Chondrocyte (in vitro differentiated cells): Measurements from ENCODE around the gene ERFE. TPM values are rescaled to one million over a fixed set of nuclear protein-coding genes. Genes with fewer than 3 reads are reported as not detected.
A peak's percentile ranks its signal among the peaks of the same experiment; 100 is the strongest.

Experiments used
- DNase-seq: peaks from one replicate; pipeline ENCODE4 v3.0.0; 2021; ENCODE audit warnings: mixed read lengths, low spot score
- H3K27ac Mint-ChIP-seq: one replicate; pipeline ENCODE4 v1.8.0; 2021; ENCODE audit warnings: mild to moderate bottlenecking, moderate library complexity, mixed read lengths; ENCODE audit not compliant: unreplicated experiment
- H3K27me3 Mint-ChIP-seq: 2 replicates; pipeline ENCODE4 v1.8.0; 2021; ENCODE audit warnings: low read depth, mixed read lengths
- H3K36me3 Mint-ChIP-seq: 2 replicates; pipeline ENCODE4 v1.8.0; 2021; ENCODE audit warnings: low read depth, mixed read lengths
- H3K4me1 Mint-ChIP-seq: 2 replicates; pipeline ENCODE4 v1.8.0; 2021; ENCODE audit warnings: low read depth, mild to moderate bottlenecking, mixed read lengths
- H3K4me3 Mint-ChIP-seq: one replicate; pipeline ENCODE4 v1.8.0; 2021; ENCODE audit warnings: mild to moderate bottlenecking, moderate library complexity, mixed read lengths; ENCODE audit not compliant: unreplicated experiment
- H3K9me3 Mint-ChIP-seq: 2 replicates; pipeline ENCODE4 v1.8.0; 2021; ENCODE audit warnings: low read depth, mixed read lengths
- CTCF ChIP-seq: fragments of 200-600 bp; sonication (generic); IDR thresholded peaks from 2 replicates; pipeline ENCODE4 v1.5.0; 2021; ENCODE audit warnings: antibody characterized with exemption, mild to moderate bottlenecking, moderate library complexity
- total RNA-seq: library from RNA; stranded (reverse); gene quantifications from 3 replicates; pipeline ENCODE4 v1.2.1, GENCODE V29; 2021

Gene ERFE
- total RNA-seq, 1 donor from 2014 or later, result 10.3 TPM

DNA sequence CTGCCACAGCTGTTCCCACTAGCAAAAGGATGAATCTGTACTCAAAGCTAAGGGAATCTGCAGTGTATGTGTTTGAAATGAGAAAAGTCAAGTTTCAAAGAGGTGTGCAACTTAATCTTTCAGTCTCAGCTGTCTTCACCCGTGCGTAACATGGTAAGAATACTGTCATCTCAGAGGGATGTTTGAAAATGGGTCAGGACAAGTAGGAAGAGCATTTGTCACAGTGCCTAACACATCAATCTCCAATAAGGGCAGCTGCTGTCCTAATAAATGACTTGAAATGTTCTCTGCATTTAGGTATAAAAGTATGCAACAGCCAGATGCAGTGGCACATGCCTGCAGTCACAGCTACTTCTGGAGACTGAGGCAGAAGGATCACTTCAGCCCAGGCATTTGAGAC is 31.7 kb downstream of the ERFE start:
- peaks cover 40% of the 10 kb centered on the region for H3K36me3 Mint-ChIP-seq
- no peak overlapping the region for H3K27ac Mint-ChIP-seq
- H3K4me3 Mint-ChIP-seq, result no peak overlapping the region
- no peaks in the 10 kb centered on the region for H3K4me1 Mint-ChIP-seq
- no peaks in the 10 kb centered on the region for H3K9me3 Mint-ChIP-seq
- H3K27me3 Mint-ChIP-seq, result no peaks in the 10 kb centered on the region
- DNase-seq, result no peak
- TF ChIP-seq CTCF, result no peak

- Mint-ChIP-seq H3K27ac (peak overlapping the region; percentile 91), H3K9me3 (no peaks in the 10 kb centered on the region), H3K4me3 (peak overlapping the region; percentile 90), H3K4me1 (peaks cover 48% of the 10 kb centered on the region), H3K27me3 (no peaks in the 10 kb centered on the region), H3K36me3 (no peaks in the 10 kb centered on the region)
- no peak for TF ChIP-seq CTCF
- DNase-seq, result no peak
These were observed 43.7 kb downstream of the ERFE start for GRCh38 chr2:238202326-238203093.

GRCh38 chr2:238203094-238203972 is 44.6 kb downstream of the ERFE start, which contains the start of gene ILKAP:
Gene ILKAP (minus strand): TSS chr2:238203695. CDS start chr2:238203553, 142 bp downstream.
- Mint-ChIP-seq H3K27ac (peak within 1 kb of the TSS; percentile 91), H3K4me3 (peak within 1 kb of the TSS; percentile 90), H3K36me3 (no peaks in the 10 kb centered on the region), H3K9me3 (no peaks in the 10 kb centered on the region), H3K4me1 (peaks cover 44% of the 10 kb centered on the region), H3K27me3 (no peaks in the 10 kb centered on the region)
- peak; percentile 95 for DNase-seq
- peak; percentile 29 for TF ChIP-seq CTCF

DNA sequence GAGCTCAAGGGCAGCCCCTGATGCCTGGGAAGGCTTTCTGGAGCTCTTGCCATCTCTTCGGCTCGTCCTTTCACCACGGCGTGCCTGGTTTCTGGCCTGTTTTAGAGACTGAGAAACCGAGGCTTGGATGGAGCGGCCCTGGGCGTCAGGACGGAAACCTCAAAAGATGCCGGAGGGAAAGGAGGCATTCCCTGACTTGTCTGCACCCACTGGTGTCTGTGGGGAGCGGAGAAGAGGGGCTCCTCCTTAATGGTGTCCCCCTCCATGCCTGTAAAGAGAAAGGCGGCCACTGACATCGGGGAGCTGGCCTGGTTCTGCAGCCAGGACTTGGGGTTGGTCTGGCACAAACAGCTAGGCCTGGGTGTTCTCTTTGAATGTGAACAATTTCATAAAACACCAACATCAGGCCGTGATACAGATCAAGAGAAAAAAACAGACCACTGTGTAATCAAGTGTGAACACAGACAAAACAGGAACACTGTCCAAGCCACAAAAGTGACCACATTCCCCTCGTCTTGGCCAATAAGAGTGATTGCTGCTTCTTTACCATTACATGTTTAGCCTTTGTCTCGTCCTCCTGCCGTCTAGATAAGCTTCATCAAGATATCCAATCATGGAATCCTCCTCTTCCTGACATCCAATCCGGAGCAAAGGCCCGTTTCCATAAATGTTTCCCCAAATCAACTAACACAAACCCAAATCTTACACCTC is 45.4 kb downstream of the ERFE start:
- peaks cover 40% of the 10 kb centered on the region for H3K4me1 Mint-ChIP-seq
- H3K27ac Mint-ChIP-seq, result peak overlapping the region; percentile 90
- no peaks in the 10 kb centered on the region for H3K9me3 Mint-ChIP-seq
- no peaks in the 10 kb centered on the region for H3K36me3 Mint-ChIP-seq
- peak overlapping the region; percentile 73 for H3K4me3 Mint-ChIP-seq
- TF ChIP-seq CTCF, result no peak
- H3K27me3 Mint-ChIP-seq, result no peaks in the 10 kb centered on the region
- DNase-seq, result no peak

GRCh38 chr2:238207006-238207405 is 48.2 kb downstream of the ERFE start:
- H3K27me3 Mint-ChIP-seq, result no peaks in the 10 kb centered on the region
- no peak for TF ChIP-seq CTCF
- no peaks in the 10 kb centered on the region for H3K36me3 Mint-ChIP-seq
- peaks cover 12% of the 10 kb centered on the region for H3K4me1 Mint-ChIP-seq
- no peak overlapping the region for H3K4me3 Mint-ChIP-seq
- no peak overlapping the region for H3K27ac Mint-ChIP-seq
- no peaks in the 10 kb centered on the region for H3K9me3 Mint-ChIP-seq
- DNase-seq, result no peak
